GM23248 (cell line): ENCODE results near the gene POR. TPM values are rescaled to one million over a fixed set of nuclear protein-coding genes. Genes with fewer than 3 reads are reported as not detected.

Source experiments
- DNase-seq: peaks from one replicate; pipeline ENCODE4 v3.0.0-alpha.2; 2015
- H2AFZ ChIP-seq: fragments of 200-600 bp; sonication (generic); 2 replicates; pipeline ENCODE4 v1.6.1; 2016; ENCODE audit warnings: antibody characterized with exemption
- H3F3A ChIP-seq: fragments of 200-600 bp; sonication (generic); 2 replicates; pipeline ENCODE4 v1.6.1; 2016; ENCODE audit warnings: mild to moderate bottlenecking, antibody characterized with exemption, mixed run types; ENCODE audit not compliant: insufficient read depth
- H3K27ac ChIP-seq: fragments of 200-600 bp; sonication (generic); 2 replicates; pipeline ENCODE4 v1.5.1; 2016; ENCODE audit warnings: mild to moderate bottlenecking
- H3K27me3 ChIP-seq: fragments of 200-600 bp; sonication (generic); replicated peaks from 2 replicates; pipeline ENCODE4 v1.6.1; 2016; ENCODE audit warnings: mild to moderate bottlenecking; ENCODE audit not compliant: insufficient read depth
- H3K36me3 ChIP-seq: fragments of 200-600 bp; sonication (generic); 2 replicates; pipeline ENCODE4 v1.6.1; 2016; ENCODE audit warnings: low read depth, mild to moderate bottlenecking
- H3K4me1 ChIP-seq: fragments of 200-600 bp; sonication (generic); 2 replicates; pipeline ENCODE4 v1.6.1; 2016; ENCODE audit warnings: mild to moderate bottlenecking; ENCODE audit not compliant: insufficient read depth
- H3K4me2 ChIP-seq: fragments of 200-600 bp; sonication (generic); one replicate; pipeline ENCODE4 v1.6.1; 2016; ENCODE audit warnings: mild to moderate bottlenecking; ENCODE audit not compliant: unreplicated experiment
- H3K4me3 ChIP-seq: fragments of 200-600 bp; sonication (generic); 2 replicates; pipeline ENCODE4 v1.5.1; 2016; ENCODE audit warnings: mild to moderate bottlenecking
- H3K79me2 ChIP-seq: fragments of 200-600 bp; sonication (generic); 2 replicates; pipeline ENCODE4 v1.6.1; 2016; ENCODE audit warnings: mild to moderate bottlenecking; ENCODE audit not compliant: insufficient read depth
- H3K9ac ChIP-seq: fragments of 200-600 bp; sonication (generic); 2 replicates; pipeline ENCODE4 v1.6.1; 2016; ENCODE audit warnings: mild to moderate bottlenecking
- H3K9me2 ChIP-seq: fragments of 200-600 bp; sonication (generic); 2 replicates; pipeline ENCODE4 v1.6.1; 2016; ENCODE audit warnings: mixed run types, mild to moderate bottlenecking, moderate library complexity; ENCODE audit not compliant: insufficient read depth
- H3K9me3 ChIP-seq: fragments of 200-600 bp; sonication (generic); one replicate; pipeline ENCODE4 v1.6.1; 2017; ENCODE audit warnings: low read depth
- H4K20me1 ChIP-seq: fragments of 200-600 bp; sonication (generic); 2 replicates; pipeline ENCODE4 v1.6.0; 2016; ENCODE audit not compliant: insufficient read depth
- EZH2 ChIP-seq: fragments of 200-600 bp; sonication (generic); IDR thresholded peaks from 2 replicates; pipeline ENCODE4 v1.6.1; 2018; ENCODE audit warnings: antibody characterized with exemption, mild to moderate bottlenecking; ENCODE audit not compliant: insufficient read depth, poor library complexity, severe bottlenecking
- EZH2phosphoT487 ChIP-seq: fragments of 200-600 bp; sonication (generic); IDR thresholded peaks from 2 replicates; pipeline ENCODE4 v1.6.1; 2018; ENCODE audit warnings: antibody characterized with exemption, moderate library complexity, mild to moderate bottlenecking, low read depth; ENCODE audit not compliant: insufficient read depth
- WGBS, 2 experiments: methylation state at CpG; one replicate each; pipeline ENCODE4 v1.1.6; 2015 to 2017; ENCODE audit warnings: low lambda C conversion rate in 2 of 2, low coverage in 1 of 2; ENCODE audit errors: missing lambda C conversion rate in 2 of 2; 5-methylcytosine and 5-hydroxymethylcytosine counted together
- in situ Hi-C: fragments of 300-500 bp; cut with MboI; formaldehyde crosslinking; loops from 2 replicates; pipeline ENCODE4 v1.15.0; 2020
- polyA plus RNA-seq: library from polyadenylated mRNA; unstranded; fragments of >200 nt; fragmentation: Nextera tagmentation; extraction: Ambion mirVana; gene quantifications from 2 replicates; pipeline ENCODE4 v1.2.1, GENCODE V29; 2016
- total RNA-seq: library from RNA; depleted of rRNA; stranded (reverse); fragments of >200 nt; shearing (Covaris generic); gene quantifications from 2 replicates; pipeline ENCODE4 v1.2.3, GENCODE V29; 2014

Gene POR
- total and polyA plus RNA-seq, 2 experiments from 2014 or later, result 42.7 to 58.6 TPM

DNA sequence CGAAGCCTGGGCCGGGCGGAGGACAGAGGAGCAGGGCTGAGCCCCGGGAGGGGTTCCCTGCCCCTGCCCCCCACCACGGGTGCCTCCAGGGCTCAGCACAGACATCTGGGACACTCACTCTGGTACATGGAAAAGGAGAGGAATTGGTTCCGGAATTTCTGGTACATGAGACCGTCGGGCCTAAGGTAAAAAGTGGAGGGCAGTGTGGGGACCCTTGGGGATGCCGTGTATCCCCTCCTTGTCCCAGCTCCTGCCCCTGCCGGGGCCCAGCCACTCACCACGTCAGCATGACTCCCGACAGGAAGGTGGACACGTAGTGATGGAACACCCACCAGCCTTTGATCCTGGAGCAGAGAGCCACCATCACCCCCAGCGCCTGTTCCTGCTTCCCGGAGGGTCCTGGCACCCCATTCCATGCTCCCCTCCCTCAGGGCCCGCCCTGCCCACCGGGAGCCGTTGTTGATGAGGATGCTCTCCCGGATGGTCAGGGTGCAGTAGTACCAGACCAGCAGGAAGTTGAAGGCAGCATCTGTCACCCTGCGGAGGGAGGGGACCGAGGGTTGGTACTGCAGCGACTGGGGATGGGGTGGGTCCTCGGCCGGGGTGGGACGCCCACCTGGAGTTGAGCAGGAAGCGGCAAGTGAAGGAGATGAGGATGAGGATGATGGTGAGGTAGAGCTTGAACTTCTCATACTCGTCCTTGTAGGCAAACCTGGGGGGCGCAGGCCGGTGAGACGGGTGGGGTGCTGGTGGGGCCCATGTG lies 73.0 kb downstream of the POR start:
- WGBS, 2 experiments, result 87 to 89% methylated on average over 28 to 30 of the region's 30 CpGs
- Histone ChIP-seq H3K9me3 (no peaks in the 10 kb centered on the region), H3K79me2 (no peaks in the 10 kb centered on the region), H3K9me2 (no peaks in the 10 kb centered on the region), H4K20me1 (no peaks in the 10 kb centered on the region), H2AFZ (no peak overlapping the region), H3K36me3 (no peaks in the 10 kb centered on the region), H3K27me3 (no peaks in the 10 kb centered on the region), H3F3A (no peaks in the 10 kb centered on the region), H3K9ac (no peak overlapping the region), H3K4me3 (no peak overlapping the region), H3K27ac (no peak overlapping the region), H3K4me2 (no peak overlapping the region), H3K4me1 (no peaks in the 10 kb centered on the region)
- DNase-seq, result no peak
- TF ChIP-seq EZH2 (no peak), EZH2phosphoT487 (no peak)
- in situ Hi-C loops, result no loop called here

DNA sequence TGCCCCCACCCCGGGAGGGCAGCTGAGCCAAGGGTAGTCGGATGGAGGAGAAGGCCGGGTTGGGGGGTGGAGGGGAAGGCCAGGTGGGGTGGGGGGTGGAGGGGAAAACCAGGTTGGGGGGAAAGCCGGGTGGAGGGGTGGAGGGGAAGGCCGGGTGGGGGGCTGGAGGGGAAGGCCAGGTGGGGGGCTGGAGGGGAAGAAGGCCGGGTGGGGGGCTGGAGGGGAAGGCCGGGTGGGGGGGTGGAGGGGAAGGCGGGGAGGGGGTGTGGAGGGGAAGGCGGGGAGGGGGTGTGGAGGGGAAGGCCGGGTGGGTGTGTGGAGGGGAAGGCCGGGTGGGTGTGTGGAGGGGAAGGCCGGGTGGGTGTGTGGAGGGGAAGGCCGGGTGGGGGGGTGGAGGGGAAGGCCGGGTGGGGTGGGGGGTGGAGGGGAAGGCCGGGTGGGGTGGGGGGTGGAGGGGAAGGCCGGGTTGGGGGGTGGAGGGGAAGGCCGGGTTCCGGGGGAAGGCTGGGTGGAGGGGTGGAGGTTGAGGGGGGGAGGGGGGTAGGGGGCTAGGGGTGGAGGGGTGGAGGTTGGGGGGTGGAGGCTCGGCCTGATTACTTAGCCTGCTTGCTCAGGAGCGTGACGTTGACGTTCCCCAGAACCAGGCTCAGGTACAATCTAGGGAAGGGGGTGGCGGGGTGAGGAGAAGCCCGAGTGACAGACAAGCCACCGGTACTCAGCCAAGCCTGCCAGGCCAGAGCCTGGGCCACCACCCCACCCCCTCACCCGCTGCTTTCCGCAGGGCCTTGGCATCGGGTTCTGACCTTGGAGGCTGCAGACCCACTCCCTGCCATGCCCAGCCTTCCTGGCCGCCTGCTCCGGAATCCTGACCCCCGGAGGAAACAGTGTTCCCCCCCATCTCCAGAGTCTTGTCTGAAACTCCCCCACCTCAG lies 73.9 kb downstream of the POR start:
- Histone ChIP-seq H3K27me3 (no peaks in the 10 kb centered on the region), H3K4me1 (no peaks in the 10 kb centered on the region), H3K4me2 (no peak overlapping the region), H3K27ac (no peak overlapping the region), H2AFZ (no peak overlapping the region), H3F3A (no peaks in the 10 kb centered on the region), H3K36me3 (no peaks in the 10 kb centered on the region), H3K9me2 (no peaks in the 10 kb centered on the region), H4K20me1 (no peaks in the 10 kb centered on the region), H3K4me3 (no peak overlapping the region), H3K9me3 (no peaks in the 10 kb centered on the region), H3K79me2 (no peaks in the 10 kb centered on the region), H3K9ac (no peak overlapping the region)
- TF ChIP-seq EZH2, result no peak
- TF ChIP-seq EZH2phosphoT487, result no peak
- no peak for DNase-seq
- in situ Hi-C loops, result no loop called here
- 41% methylated on average over 9 to 25 of the region's 31 CpGs for WGBS, 2 experiments

DNA sequence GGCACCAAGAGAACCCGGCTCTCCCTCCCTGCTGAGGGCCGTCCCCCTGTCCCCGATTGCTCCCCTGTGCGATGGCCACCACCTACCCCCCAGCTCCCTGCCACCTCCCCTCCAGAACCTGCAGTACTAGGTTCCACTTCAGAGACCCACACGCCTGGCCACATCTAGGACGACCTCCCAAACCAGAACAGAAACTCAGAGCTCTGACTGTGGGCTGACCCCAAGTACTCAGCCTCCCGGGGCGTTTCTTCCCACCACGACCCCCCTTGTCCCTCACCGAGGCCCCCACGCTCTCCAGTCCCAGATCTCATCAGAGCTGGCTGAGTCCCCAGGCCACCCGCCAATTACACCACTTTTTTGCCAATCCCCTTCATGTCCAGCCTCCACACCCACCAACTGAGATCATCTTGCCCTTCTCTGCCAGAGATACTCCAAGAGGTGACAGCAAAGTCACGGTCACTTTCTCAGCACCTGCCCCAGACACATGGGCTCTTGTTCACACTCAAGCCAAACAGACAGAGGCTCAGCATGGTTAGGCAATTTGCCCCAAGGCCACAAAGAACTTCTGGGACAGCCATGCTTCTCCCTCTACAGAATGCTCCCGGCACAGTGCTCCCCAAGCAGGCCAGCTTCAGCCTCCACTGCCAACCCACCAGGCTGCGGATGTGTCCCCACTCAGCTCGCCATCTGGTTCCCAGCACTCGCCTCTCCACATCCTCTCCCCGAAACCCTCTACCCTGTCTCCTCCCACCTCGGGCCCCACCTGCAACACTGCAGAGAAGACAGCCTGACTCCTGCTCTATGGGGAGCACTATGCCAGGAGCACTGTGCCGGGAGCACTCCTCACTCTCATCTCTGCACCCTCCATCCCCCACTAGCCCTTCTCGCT lies 74.8 kb downstream of the POR start:
- peak; percentile 28 for DNase-seq
- no peaks in the 10 kb centered on the region for H3K9me2 ChIP-seq
- H3K9ac ChIP-seq, result no peak overlapping the region
- WGBS, 2 experiments, result 37 to 43% methylated on average over 15 to 21 of the region's 21 CpGs
- no peaks in the 10 kb centered on the region for H3K27me3 ChIP-seq
- H3K4me1 ChIP-seq, result no peaks in the 10 kb centered on the region
- in situ Hi-C loops, result no loop called here
- H3K27ac ChIP-seq, result no peak overlapping the region
- TF ChIP-seq EZH2phosphoT487 (no peak), EZH2 (no peak)
- no peaks in the 10 kb centered on the region for H3K36me3 ChIP-seq
- no peaks in the 10 kb centered on the region for H3F3A ChIP-seq
- H3K4me3 ChIP-seq, result no peak overlapping the region
- H3K9me3 ChIP-seq, result no peaks in the 10 kb centered on the region
- no peaks in the 10 kb centered on the region for H4K20me1 ChIP-seq
- H3K4me2 ChIP-seq, result no peak overlapping the region
- H2AFZ ChIP-seq, result no peak overlapping the region
- H3K79me2 ChIP-seq, result no peaks in the 10 kb centered on the region

DNA sequence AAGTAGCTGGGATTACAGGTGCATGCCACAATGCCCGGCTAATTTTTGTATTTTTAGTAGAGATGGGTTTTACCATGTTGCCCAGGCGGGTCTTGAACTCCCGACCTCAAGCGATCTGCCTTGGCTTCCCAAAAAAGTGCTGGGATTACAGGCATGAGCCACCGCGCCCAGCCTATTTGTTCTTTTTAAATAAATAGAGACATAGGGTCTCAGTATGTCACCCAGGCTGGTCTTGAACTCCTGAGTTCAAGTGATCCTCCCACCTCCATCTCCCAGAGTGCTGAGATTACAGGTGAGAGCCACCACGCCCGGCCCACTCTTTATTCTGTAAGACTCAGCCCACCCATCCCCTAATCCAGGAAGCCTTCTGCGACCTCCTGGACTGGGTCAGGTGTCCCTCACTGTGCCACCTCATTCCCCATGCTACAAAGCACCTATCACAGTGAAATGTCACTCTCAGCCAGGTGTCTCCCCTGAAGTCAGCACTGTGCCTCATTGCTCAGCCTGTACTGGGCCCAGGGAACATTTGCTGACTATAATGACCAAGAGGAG lies 76.7 kb downstream of the POR start:
- H3K9me3 ChIP-seq, result no peaks in the 10 kb centered on the region
- TF ChIP-seq EZH2phosphoT487, result no peak
- no peak for TF ChIP-seq EZH2
- no peaks in the 10 kb centered on the region for H3K9me2 ChIP-seq
- no peak overlapping the region for H2AFZ ChIP-seq
- in situ Hi-C loops, result no loop called here
- H3K4me3 ChIP-seq, result no peak overlapping the region
- H4K20me1 ChIP-seq, result no peaks in the 10 kb centered on the region
- no peak overlapping the region for H3K4me2 ChIP-seq
- no peak for DNase-seq
- H3K36me3 ChIP-seq, result no peaks in the 10 kb centered on the region
- H3F3A ChIP-seq, result no peaks in the 10 kb centered on the region
- no peak overlapping the region for H3K27ac ChIP-seq
- H3K79me2 ChIP-seq, result no peaks in the 10 kb centered on the region
- no peaks in the 10 kb centered on the region for H3K27me3 ChIP-seq
- no peak overlapping the region for H3K9ac ChIP-seq
- 96 to 99% methylated on average over 9 of the region's 9 CpGs for WGBS, 2 experiments
- no peaks in the 10 kb centered on the region for H3K4me1 ChIP-seq
